Endothelial cell (in vitro differentiated cells): ENCODE measurements around the gene CSKMT. TPM values are rescaled to one million over a fixed set of nuclear protein-coding genes. Genes with fewer than 3 reads are reported as not detected.

ENCODE experiments used
- DNase-seq: peaks from one replicate; pipeline ENCODE4 v3.0.0; 2021; ENCODE audit warnings: low spot score
- H3K27ac Mint-ChIP-seq: one replicate; pipeline ENCODE4 v1.8.0; 2021; ENCODE audit warnings: mixed read lengths, inconsistent platforms; ENCODE audit not compliant: unreplicated experiment
- H3K27me3 Mint-ChIP-seq: one replicate; pipeline ENCODE4 v1.8.0; 2021; ENCODE audit warnings: mild to moderate bottlenecking, moderate library complexity, mixed read lengths, inconsistent platforms; ENCODE audit not compliant: unreplicated experiment
- H3K36me3 Mint-ChIP-seq: one replicate; pipeline ENCODE4 v1.8.0; 2021; ENCODE audit warnings: mild to moderate bottlenecking, low read depth, mixed read lengths, inconsistent platforms; ENCODE audit not compliant: unreplicated experiment
- H3K4me1 Mint-ChIP-seq: one replicate; pipeline ENCODE4 v1.8.0; 2021; ENCODE audit warnings: mild to moderate bottlenecking, mixed read lengths, inconsistent platforms; ENCODE audit not compliant: unreplicated experiment
- H3K4me3 Mint-ChIP-seq: one replicate; pipeline ENCODE4 v1.8.0; 2021; ENCODE audit warnings: mild to moderate bottlenecking, mixed read lengths, inconsistent platforms; ENCODE audit not compliant: unreplicated experiment
- H3K9me3 Mint-ChIP-seq: one replicate; pipeline ENCODE4 v1.8.0; 2021; ENCODE audit warnings: mixed read lengths, inconsistent platforms; ENCODE audit not compliant: unreplicated experiment
- total RNA-seq: library from RNA; stranded (reverse); fragmentation: NEBNext Ultra II Directional; extraction: Animal tissue kit (Norgen Biotek cat#: 25700); gene quantifications from one replicate; pipeline ENCODE4 v1.2.1, GENCODE V29; 2021; ENCODE audit not compliant: unreplicated experiment
- TF ChIP-seq, protein P1 (sequence below): fragments of 200-600 bp; sonication (generic); IDR thresholded peaks from one replicate; pipeline ENCODE4 v1.5.0; 2021; ENCODE audit warnings: antibody characterized with exemption; ENCODE audit not compliant: unreplicated experiment

The CSKMT gene
- total RNA-seq, 1 donor from 2014 or later, result 8.7 TPM

DNA sequence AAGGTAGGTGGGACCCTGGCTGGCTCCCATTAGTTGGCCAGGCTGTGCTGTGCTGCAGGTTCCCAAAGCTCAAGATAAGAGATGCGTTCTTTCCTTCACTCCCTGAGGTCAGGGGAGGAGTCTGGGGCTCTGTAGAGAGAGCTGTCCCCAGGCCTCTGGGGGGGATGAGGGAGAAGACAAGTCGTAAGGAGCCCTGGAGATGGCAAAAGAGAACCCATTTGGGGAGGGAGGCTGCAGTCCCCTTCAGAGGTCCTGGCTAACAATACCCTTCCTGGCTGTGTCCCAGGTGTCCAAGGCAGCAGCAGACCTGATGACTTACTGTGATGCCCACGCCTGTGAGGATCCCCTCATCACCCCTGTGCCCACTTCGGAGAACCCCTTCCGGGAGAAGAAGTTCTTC lies 43.3 kb downstream of the CSKMT start:
- H3K27me3 Mint-ChIP-seq, result peaks cover 9% of the 10 kb centered on the region
- TF ChIP-seq, protein P1, sequence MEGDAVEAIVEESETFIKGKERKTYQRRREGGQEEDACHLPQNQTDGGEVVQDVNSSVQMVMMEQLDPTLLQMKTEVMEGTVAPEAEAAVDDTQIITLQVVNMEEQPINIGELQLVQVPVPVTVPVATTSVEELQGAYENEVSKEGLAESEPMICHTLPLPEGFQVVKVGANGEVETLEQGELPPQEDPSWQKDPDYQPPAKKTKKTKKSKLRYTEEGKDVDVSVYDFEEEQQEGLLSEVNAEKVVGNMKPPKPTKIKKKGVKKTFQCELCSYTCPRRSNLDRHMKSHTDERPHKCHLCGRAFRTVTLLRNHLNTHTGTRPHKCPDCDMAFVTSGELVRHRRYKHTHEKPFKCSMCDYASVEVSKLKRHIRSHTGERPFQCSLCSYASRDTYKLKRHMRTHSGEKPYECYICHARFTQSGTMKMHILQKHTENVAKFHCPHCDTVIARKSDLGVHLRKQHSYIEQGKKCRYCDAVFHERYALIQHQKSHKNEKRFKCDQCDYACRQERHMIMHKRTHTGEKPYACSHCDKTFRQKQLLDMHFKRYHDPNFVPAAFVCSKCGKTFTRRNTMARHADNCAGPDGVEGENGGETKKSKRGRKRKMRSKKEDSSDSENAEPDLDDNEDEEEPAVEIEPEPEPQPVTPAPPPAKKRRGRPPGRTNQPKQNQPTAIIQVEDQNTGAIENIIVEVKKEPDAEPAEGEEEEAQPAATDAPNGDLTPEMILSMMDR, result no peak
- H3K27ac Mint-ChIP-seq, result peak overlapping the region; percentile 97
- peak overlapping the region; percentile 92 for H3K4me3 Mint-ChIP-seq
- peaks cover 23% of the 10 kb centered on the region for H3K36me3 Mint-ChIP-seq
- no peaks in the 10 kb centered on the region for H3K9me3 Mint-ChIP-seq
- H3K4me1 Mint-ChIP-seq, result peaks cover 28% of the 10 kb centered on the region
- peak; percentile 8 for DNase-seq

GRCh38 chr11:62708793-62709192 lies 43.7 kb downstream of the CSKMT start:
- Mint-ChIP-seq H3K27me3 (peaks cover 9% of the 10 kb centered on the region), H3K9me3 (no peaks in the 10 kb centered on the region), H3K27ac (peak overlapping the region; percentile 97), H3K4me1 (peaks cover 28% of the 10 kb centered on the region), H3K4me3 (peak overlapping the region; percentile 92), H3K36me3 (peaks cover 25% of the 10 kb centered on the region)
- TF ChIP-seq, protein P1, result no peak
- no peak for DNase-seq

GRCh38 chr11:62709247-62710000 lies 44.3 kb downstream of the CSKMT start:
- TF ChIP-seq, protein P1, result no peak
- H3K9me3 Mint-ChIP-seq, result no peaks in the 10 kb centered on the region
- H3K36me3 Mint-ChIP-seq, result peaks cover 28% of the 10 kb centered on the region
- peak; percentile 88 for DNase-seq
- peak overlapping the region; percentile 97 for H3K27ac Mint-ChIP-seq
- peak overlapping the region; percentile 92 for H3K4me3 Mint-ChIP-seq
- peaks cover 9% of the 10 kb centered on the region for H3K27me3 Mint-ChIP-seq
- peaks cover 28% of the 10 kb centered on the region for H3K4me1 Mint-ChIP-seq

GRCh38 chr11:62710001-62710345 lies 44.9 kb downstream of the CSKMT start:
- H3K4me3 Mint-ChIP-seq, result peak overlapping the region; percentile 92
- peaks cover 32% of the 10 kb centered on the region for H3K36me3 Mint-ChIP-seq
- H3K27me3 Mint-ChIP-seq, result peaks cover 9% of the 10 kb centered on the region
- peak overlapping the region; percentile 97 for H3K27ac Mint-ChIP-seq
- peaks cover 28% of the 10 kb centered on the region for H3K4me1 Mint-ChIP-seq
- H3K9me3 Mint-ChIP-seq, result no peaks in the 10 kb centered on the region
- TF ChIP-seq, protein P1, result no peak
- DNase-seq, result no peak

DNA sequence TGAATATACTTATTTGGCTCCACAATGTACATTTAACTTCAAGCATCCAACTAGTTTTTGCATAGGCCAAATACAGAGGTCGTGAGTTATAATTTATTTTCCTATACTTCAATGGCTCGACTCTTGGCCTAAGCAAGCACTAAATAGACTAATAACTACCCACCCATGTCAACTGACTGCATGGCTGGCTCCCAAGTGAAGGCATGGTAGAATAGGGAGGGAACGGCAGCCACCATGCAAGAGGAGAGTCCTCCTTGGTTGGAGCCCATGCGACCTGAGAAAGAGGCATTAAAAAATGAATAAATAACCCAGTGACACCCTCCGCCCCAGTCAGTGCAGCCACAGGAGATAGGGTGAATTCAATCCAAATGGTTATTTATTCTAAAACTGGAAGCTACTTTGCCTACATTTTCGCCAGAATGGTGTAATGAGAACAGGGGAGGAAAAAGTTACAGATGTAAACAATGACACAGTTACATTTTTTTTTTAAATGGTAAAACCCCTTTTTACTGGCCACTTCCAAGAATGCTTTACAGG lies 47.2 kb downstream of the CSKMT start:
- H3K4me3 Mint-ChIP-seq, result no peak overlapping the region
- H3K36me3 Mint-ChIP-seq, result peaks cover 45% of the 10 kb centered on the region
- peak overlapping the region; percentile 2 for H3K27ac Mint-ChIP-seq
- no peak for DNase-seq
- no peaks in the 10 kb centered on the region for H3K9me3 Mint-ChIP-seq
- H3K4me1 Mint-ChIP-seq, result peaks cover 21% of the 10 kb centered on the region
- TF ChIP-seq, protein P1, result no peak
- peaks cover 2% of the 10 kb centered on the region for H3K27me3 Mint-ChIP-seq
